ENCODE measurements around the gene FMNL3.

The FMNL3 gene

DNA sequence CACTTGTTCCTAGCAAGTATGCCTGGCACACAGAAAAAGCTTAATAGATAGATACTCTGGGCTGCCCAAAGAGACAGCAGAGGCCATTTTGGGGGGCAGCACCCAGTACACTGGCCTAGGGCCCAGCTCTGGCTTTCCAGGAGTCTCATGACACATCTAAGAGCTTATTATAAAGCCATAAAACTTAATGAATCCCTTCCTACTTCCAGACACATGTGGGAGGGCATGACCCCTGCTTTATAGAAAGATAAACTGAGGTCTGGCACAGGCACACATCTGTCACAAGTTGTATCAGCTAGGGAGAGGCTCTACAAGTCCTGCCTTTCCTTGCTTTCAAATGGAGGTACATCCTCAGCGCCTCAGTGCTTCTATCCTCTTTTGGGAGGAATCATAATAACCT lies 27.1 kb downstream of the FMNL3 start:
- DNase-seq, result no peak

DNA sequence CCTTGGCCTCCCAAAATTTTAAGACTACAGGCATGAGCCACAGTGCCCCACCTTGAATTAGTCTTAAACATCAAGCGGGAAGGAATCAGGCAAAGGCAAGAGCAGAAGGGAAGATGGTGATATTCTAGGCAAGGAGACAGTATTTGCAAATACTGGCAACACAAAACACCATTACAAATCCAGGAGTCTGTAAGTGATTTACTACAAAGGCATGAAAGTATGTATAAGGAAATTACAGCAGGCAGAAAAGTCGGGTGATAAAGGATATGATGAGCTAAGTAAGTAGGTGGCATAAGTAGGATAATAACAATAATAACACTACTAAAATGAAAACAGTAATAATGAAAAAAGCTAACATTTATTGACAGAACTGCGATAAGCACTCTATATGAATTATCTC lies 28.5 kb downstream of the FMNL3 start:
- DNase-seq, result no peak

DNA sequence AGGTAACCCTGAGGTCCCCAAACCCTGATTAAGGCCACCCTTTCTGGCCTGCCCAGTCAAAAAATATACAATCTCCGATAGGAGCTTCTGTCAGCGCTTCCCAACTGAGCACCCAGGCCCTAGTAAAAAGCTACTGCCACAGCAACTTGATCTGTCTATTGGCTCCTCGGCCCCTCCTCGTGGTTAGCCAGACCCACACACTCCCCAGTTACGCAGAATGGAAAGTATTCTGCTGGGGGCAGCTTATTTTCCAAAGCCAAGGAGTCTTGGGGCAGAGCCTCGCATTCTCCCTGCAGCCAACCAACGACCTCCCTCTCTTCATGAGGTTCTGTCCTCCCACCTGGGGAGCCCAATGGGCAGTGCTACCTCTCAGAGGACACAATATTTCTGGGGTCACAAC lies 32.1 kb downstream of the FMNL3 start:
- DNase-seq, result no peak

DNA sequence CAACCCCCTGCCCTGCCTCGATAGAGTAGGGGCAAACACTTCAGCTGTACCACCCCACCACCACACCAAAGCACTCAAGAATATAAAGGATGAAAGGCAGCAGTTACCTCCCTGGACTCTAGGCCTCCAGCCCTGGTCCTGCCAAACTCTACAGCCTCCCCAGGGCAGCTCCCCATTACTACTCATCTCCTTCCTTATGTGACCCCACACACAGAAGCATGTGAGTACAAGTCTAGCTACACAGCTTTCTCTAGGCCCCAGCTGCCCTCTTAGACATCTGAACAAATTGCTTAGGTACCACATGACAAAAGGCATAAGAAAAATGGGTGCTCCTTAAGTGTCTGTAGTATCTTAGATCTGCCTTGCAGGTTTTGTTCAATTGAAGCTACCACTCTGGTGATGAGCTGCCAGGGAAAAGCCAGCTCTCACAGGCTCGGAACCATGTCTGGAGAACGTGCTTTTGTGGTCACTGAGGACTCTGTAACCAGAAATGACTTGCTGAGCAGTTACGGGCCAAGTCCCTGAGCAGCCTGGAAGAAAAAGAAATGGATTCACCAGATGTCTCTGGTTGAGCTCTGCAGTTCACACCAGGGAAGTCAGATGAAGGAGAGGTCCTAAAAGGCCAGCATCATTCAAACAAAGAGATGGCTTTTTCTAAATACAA lies 32.8 kb downstream of the FMNL3 start:
- peak in 11 of 58 donors; percentile 11 to 57 (median 38) for DNase-seq

DNA sequence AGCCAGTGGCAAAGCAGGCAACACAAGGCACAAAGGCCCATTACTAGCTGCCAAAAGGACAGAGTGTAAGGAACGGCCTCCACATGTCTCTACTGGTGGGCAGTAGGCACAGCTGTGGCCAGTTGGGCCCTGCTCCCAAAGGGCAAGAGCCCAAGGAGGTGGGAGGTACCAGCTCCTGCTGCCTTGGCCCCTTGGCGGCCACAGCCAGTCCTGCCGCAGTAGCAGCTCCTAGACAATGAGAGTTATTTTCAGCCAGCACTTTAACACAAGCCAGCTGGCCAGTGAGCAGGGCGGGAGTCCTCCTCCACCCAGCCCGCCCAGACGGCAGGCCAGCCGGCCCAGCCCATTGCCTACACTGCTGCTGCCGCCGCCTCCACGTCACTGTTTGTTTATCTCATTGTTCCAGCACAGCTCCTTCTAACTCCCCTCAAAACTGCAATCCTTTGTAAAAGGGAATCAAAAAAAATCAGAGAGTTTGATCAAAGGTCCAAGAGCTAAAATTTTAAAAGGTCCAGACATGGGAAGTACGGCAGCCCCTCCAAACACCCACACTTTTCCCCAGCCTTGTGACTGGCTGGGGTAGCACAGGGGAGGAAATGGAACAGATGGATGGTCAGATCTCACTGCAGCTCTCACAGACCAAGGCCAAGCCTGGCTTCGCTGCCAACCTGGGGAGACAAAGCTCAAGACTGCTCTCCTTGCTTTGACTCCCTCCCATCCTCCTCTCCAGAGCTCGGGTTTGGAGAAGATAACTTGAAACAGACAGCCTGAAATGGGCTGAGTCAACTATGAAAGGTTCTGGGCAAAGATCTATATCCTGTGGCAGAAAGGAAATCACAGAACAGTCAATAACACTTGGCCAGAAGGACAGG lies 33.5 kb downstream of the FMNL3 start:
- peak; percentile 51 to 100 (median 93) for DNase-seq

DNA sequence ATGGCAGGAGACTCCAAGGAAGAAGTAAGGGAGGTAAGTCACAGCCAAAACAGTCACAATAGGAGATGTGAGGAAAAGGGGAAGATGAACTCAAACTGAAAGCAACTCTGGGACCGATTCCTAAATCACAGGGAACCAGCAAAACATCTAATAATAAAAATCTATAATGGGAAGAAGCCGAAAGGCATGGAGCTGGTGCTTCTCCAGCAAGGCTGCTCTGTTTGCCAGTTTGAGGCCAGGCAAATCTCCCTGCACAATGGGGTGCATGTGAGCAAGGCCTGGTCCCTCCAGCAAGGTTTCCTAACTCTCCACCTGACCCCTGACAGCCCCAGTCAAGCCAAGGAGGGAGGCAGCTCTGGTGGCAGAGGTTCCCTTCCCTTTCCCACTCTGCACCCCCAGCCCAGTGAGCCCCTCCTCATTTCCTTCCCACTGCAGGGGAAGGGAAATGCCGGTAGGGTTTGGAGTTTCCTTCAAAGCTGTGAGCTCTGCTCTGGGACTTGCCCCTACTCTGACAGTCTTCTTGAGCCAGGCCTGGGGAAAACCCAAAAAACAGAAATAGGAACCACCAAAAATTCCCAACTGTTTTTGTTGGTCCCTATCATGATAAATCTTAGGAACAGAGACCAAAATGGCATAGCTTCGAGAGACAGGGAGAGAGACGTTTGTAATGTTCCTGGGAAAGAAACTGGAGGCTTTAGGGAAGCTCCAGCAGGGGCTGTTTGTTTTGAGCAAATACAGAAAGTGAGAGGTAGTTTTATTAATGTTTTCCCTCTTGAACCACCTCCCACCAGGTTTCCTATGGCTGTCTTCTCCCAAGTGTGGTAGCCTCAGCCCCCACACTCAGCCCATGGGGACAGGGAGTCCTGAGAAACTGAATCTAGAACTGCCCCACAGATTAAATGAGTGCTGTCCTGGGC lies 34.6 kb downstream of the FMNL3 start:
- peak in 27 of 58 donors; percentile 13 to 64 (median 32) for DNase-seq

DNA sequence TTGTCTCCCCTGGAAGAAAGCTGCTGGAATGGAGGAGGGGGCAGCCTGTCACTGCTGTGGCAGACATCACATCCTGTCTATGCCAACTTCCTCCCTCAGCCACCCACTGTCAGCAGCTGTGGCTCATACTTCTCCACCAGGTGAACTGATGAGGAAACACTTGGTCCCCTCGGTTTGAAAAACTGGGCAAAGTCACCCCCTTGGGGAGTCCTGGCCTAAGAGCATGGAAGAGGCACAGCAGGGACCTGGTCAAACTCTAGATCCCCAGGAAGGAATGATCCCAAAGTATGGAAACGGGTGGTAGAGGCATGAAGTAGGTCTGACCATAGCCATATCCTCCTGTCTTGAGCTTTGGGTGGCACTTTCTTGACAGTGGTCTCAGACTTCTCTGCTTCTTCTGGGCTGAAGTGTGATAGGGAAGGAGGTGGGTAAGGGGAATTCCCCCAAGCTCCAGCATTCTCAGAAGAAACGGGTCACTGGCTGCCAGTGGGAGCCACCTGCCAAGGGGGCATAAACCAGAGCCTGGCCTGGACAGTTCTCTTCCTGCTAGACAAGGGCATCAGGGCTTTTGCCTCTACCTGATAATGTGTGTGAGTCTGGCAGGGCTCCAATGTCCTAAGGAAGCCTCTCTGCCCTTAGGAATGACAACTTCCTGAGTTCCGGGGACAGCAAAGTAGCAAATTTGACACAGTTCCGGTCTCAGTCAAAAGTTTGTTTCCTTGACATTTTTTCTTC lies 36.0 kb downstream of the FMNL3 start:
- DNase-seq, result no peak

DNA sequence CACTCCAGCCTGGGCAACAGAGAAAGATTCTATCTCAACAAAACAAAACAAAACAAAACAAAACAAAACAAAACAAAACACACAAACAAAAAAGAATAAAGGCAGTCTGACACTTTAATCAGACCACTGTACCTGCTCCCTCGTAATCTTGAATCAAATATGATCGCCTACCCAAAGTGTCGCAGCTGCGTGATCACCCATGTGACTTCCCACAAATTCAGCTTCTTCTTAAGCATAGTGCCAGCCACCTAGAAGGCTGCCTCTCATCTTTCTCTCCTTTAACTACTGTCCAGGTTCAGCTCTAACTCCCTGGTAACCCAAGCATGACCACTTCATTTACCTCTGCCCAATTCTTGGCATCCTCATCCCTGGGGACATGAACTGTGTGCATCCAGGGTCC lies 37.4 kb downstream of the FMNL3 start:
- DNase-seq, result peak in 1 of 58 donors; percentile 11

DNA sequence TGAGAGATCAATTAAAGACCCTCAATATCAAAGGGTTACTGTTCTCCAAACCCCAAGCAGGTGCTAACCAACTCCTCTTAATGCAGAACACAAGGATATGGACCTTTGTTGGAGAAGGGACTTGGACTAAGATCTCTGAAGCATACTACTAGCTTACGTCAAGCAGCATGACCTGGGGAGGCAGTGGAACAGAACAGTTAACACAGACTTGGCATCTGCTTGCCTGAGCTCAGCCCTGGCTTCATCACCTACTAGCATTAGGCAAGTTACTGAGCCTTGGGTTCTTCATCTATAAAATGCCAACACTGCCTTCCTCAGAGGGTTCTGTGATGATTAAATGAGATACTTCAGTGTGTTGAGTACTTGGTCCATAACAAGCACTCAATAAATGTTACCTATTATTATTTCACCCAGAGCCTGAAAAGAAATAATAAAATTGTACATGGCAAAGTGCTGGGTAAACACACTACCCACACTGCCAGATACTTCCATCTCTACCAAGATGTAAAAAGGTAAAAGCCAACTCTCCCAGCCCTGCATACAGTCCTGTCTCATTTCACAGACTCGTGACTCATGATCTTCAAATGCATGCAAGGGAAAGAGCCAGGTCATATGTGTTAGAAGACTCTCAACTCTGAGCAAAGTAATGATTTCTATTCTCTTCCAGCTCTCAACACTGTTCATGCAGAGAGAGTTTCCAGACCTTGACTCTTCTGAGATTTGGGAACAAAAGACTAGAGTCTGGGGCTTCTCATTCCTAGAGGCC lies 39.7 kb downstream of the FMNL3 start:
- no peak for DNase-seq

DNA sequence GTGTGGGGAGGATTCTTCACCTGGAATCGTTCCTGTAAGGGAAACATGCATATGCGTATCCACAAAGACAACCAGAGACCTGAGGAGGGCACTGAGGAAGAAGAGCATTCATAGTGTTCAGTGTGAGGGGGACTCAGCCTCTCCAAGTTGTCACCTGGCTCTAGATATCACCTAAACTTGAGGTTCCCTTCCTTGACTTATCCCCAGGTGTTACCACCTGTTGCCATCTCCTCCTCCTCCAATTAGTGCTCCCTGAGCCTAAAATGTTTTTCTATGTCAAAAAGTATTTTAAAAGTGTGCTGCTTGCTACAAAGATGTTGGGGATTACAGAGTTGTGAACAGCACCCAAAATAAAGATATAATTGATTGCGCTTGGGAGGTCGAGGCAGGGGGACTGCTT lies 41.0 kb downstream of the FMNL3 start:
- DNase-seq, result no peak

DNA sequence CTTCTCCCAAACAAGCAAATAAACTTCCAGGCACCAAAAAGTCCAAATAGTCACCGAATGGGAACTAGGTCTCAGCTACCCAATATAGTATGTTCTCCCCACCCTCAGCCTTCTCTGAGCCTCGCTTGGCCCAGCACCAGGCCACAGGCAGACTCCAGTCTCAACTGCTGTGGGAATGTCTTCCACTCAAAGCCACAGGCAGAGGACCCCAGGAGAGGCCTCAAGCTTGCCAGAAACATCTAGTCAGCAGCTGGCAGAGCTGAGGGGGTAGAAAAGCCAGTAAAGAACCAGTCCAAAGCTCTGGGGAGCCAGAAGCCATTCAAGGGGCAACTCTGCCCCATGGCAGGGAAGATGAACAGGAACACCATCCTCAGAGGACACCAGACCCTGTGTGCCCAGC lies 41.8 kb downstream of the FMNL3 start:
- DNase-seq, result peak in 2 of 58 donors; percentile 24 to 40

DNA sequence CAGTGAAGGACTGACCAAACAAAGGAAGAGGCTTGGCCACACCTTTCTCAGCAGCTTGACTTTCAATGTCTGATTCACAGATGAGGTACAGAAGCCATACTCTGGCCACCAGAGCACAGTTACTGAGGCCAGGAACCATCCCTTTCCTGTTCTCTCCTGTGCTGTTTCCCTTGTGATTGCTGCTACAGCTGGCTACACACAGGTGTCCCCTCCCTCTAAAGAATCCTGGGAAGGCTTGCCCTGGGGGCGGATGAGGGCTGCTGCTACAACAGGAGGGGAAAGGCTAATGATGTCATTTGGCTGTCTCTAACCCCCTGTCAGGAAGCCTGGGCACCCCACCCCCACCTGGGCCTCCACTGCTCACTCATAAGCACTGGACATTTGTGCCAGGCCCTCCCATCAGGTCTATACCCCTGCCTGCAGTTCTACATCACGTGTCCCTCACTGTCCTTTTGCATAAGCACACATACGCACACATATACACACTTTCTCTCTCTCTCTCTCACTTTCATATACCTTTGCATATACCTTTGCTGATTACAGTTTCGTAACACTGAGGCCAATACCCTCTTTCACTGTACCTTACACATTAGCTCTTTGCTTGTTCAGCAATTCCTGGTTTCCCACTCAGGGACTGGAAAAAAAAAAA lies 42.5 kb downstream of the FMNL3 start:
- no peak for DNase-seq

DNA sequence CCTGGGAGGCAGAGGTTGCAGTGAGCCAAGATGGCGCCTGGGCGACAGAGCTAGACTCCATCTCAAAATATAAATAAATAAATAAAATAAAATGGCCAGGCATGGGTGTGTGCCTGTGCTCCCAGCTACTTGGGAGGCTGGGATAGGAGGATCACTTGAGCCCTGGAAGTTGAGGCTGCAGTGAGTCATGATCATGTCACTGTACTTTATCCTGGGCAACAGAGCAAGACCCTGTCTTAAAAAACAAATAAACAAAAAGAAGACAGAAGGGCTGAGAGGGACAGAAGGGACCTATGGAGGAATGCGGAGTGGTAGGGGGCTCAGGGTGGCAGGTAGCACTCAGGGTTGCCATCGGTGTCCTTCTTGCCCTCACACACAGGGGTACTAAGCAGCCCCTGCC lies 43.0 kb downstream of the FMNL3 start:
- no peak for DNase-seq

DNA sequence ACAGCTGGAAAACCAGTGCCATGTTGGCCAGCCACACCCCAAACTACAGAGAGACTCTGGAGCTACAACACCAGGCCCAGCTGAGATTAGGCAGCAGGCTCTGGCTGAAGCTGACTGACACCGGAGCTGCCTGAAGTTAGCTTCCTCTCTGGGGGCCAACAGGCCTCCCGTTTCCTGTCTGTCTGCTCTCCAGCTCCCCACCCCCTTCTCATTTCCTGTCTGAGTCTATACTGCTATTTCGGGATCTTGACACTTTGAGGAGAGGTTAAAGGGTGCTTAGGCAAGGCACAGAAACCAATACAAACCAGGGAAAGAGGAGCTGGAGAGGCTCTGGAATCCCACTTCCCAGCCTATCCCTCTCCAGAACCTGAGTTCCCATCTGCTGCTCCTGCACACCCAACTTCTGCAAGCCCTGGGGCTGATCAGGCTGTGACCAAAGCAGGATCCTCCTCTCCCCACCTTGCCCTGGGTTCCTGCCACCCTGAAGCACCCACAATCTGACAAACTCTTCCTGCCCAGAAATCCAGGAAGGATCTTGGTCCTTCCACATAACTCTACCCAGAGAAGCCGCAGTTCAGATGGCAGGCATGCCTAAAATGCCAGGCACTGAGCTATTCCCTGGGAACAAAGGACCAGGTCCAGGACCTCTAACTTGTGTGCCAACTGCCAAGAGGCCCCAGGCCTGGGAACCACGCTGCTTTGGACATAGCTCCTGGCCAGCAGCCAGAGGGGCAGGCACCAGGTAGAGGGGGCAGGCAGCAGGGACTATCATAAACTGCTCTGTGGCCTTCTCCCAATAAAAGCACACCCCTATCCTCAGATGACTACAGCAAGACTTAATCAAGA lies 44.0 kb downstream of the FMNL3 start:
- DNase-seq, result peak in 18 of 58 donors; percentile 9 to 54 (median 32)

DNA sequence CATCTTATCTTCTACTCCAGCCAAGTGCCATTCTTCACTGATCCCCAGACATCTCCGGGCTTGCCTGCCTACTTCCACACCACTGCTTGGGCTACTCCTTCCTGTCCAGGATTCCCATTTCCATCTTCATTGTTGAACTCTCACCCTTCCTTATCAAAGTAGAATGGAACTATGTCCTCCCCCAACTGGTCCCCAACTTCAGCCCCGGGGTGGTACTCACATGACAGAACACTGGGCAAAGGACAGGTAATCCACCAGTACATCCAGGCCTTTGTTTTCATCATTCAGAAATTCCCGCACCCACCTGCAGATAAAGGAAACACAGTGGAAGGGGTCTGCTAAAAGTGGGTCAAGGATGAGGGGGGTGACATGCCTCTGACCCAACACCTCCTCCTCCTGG lies 45.5 kb downstream of the FMNL3 start:
- DNase-seq, result no peak

DNA sequence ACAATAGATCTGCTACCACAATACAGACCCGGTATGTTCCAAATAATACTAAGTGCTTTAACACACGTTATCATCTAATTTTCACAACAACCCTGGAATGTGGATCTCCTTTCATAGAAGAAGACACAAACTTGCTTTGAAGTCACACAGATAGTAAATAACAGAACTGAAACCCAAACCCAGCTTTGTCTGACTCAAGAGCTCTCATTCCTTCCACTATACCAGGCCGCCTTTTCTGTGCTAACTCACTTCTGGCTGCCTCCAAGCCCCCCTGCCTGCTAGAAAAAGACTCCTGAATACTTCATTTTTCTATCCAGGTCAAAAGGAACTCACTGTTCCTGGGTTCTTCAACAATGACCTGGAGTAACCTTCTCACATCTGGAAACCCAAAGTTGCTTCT lies 46.0 kb downstream of the FMNL3 start:
- DNase-seq, result no peak

DNA sequence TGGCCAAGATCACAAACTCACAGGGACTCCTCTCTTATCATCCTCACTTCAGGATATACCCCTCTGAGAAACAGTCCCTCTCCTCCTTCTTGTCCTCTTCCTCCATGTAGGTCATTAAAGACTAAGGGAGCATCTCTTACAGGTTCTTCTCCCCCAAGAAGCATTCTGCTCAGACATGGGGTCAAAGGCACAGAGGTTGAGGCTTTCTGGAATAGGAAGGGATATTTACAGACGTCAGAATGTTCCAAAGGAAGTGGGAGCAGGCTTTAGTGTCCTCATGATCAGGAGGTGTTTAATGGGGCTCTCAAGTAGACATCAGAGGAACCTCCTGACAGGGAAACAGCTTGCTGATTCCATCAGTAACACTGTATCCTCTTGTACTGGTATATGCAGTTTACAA lies 47.5 kb downstream of the FMNL3 start:
- DNase-seq, result no peak

DNA sequence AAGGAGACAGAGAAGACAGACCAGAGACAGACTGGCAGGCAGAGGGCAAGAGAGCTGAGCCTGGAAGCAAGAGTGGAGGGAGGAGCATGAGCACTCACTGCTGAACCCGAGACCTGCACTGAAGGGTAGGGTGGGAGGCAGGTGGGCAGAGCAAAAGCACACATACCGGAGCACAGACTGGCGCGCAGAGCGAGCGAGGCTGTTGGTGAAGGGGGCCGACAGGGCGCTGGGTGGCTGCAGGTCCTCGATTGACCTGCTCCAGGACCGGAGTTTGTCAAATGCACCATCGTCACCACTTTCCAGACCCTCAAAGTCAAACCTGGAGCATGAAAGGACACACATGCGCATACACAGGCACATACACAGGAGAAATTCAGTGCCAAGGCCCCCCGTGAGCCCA lies 48.9 kb downstream of the FMNL3 start:
- DNase-seq, result no peak
